GM21786 (cell line): Measurements from ENCODE around the gene MEX3A.
A peak's percentile ranks its signal among the peaks of the same experiment; 100 is the strongest.
"Not testable (repeated sequence)": the region's sequence is repeated elsewhere in the genome, so short reads cannot be mapped to it uniquely, and the experiment has no call there.

Source experiments
- ATAC-seq: cut with Tn5 transposase; IDR thresholded peaks from one replicate; pipeline ENCODE4 v1.9.1; 2021; ENCODE audit not compliant: unreplicated experiment

The MEX3A gene

DNA sequence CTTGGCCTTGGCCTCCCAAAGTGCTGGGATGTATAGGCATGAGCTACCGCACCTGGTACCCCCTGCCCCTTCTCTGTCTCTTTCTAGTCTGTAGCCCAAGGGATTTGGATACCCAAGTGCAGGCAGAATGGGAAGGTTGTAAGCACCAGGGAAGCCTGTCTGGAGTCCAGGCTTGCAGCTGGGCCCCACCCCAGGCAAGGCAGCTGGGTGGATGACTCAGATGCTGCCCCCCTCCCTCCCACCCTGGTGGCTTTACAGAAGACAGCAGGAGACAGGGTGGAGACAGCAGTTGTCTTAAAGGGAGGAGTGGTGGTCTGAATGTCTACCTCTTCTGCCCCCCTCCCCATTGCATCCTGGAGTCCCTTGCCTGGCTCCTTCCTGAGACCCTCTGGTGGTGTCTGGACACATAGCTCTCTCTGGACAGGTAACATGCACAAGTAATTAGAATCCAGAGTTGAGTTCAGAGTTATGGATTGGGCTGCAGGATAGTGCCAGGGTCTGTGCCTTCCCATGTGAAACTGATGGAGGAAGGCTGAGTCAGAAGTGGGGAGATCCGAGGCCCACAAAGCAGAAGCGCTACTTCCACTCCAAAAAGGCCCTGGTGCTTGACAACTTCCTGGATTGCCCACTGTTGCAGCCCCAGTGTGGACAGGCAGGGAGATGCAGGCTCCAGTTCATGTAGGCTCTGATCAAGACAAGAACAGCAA lies 37.4 kb upstream of the MEX3A start:
- no peak for ATAC-seq

DNA sequence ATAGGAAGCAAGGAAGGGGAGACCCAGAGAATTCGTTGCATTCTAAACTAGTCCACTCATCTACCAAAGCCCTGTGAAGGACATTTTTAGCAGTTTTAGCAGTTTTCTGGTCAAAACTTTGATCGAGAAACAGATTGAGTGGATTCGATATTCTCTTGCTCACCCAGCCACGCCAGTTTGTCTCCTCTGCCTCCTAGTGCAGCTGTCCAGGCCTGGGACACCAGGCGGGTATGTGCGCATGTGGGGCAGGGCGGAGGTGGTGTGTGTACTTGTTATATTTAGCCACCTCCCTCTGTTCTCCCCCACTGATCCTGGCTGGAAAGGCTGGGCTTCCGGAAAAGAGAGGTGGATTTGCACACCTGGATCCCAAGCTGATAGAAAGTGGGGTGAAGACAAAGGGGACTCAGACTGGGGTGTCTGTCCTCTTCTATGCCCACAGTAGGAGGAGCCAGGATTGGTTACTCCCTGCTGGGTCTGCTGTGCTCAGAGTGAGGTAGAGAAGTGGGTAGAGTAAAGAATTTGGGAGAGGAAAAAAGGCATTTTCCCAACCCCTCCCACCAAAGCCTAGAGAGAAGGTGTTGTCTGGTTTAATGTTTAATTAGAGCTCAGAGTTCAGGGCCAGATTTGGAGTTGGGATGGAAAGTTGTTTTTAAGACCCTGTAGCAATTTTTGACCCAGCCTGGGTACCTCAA lies 36.1 kb upstream of the MEX3A start:
- ATAC-seq, result no peak

GRCh38 chr1:156117414-156118176 lies 35.3 kb upstream of the MEX3A start:
- ATAC-seq, result no peak

- ATAC-seq, result not testable (repeated sequence)
Measured at GRCh38 chr1:156116731-156117130, 34.5 kb upstream of the MEX3A start.

DNA sequence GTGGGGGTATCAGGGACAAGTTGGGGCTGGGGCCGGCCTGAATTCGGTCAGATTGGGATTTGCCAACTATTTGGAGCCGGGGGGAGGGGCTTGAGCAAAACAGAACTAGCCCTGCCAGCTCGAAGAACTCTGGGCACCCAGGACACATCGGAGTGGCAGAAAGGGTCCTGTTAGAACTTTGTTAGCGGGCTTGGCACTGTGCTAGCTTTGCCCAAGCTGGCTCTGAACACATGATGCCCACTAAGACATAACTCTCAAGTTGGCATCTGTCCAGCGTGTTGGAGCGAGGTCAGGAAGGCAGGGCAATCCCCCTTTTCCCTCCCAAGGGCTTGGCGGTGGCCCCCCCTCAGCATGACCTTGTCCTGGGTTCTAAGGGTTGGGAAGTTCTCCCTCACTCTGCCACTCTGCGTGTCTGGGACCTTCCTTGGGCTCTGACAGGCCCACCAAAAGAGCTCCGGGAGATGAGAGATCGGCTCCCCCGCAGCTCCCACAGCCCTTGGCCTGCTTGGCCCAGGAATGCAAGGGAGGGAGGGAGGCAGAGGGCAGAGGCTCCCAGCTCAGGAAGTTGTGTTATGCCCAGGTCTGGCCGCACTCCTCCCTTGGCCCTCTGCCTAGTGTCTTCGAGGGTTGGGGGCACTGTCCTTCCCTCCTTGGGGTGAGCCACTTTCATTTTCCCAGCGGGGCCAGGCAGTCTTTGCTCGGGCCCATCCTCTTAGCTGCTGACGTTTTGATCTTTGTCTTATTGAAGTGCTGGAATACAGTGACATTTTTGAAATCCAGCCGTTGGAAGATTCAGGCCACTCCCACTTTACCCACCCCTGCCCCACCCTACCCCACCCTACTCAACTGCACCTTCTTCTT lies 33.5 kb upstream of the MEX3A start:
- ATAC-seq, result no peak

DNA sequence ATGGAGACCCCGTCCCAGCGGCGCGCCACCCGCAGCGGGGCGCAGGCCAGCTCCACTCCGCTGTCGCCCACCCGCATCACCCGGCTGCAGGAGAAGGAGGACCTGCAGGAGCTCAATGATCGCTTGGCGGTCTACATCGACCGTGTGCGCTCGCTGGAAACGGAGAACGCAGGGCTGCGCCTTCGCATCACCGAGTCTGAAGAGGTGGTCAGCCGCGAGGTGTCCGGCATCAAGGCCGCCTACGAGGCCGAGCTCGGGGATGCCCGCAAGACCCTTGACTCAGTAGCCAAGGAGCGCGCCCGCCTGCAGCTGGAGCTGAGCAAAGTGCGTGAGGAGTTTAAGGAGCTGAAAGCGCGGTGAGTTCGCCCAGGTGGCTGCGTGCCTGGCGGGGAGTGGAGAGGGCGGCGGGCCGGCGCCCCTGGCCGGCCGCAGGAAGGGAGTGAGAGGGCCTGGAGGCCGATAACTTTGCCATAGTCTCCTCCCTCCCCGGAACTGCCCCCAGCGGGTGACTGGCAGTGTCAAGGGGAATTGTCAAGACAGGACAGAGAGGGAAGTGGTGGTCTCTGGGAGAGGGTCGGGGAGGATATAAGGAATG lies 32.8 kb upstream of the MEX3A start:
- ATAC-seq, result no peak

DNA sequence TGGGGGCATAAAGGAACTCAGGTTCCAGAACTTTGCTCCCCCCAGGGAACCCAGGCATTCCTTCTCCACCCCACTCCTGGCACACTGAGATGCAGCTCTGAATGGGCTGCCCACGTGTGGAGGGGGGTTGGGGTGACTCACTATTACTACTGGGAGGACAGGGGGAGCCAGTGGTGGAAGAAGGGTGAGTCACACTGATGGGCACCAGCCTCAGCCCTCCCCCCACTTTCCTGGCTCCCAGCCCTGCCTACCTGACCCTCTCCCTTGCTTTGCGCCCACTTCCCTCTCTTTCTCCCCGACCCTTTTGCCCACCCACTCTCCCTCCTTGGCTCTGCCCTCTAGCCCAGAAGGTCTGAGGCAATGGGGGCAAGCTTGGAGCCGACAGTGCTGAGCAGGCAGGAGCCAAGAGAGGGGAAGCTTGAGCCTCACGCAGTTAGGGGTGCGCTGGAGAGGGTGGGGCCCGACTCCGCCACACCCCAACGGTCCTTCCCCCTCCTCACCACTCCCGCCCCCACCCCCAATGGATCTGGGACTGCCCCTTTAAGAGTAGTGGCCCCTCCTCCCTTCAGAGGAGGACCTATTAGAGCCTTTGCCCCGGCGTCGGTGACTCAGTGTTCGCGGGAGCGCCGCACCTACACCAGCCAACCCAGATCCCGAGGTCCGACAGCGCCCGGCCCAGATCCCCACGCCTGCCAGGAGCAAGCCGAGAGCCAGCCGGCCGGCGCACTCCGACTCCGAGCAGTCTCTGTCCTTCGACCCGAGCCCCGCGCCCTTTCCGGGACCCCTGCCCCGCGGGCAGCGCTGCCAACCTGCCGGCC lies 32.0 kb upstream of the MEX3A start, which contains the start of gene LMNA:
Gene LMNA, plus strand, starts transcription at position 611 of the 818 bp plus-strand sequence. CDS start 208 bp downstream, outside the sequence.
- ATAC-seq, result peak; percentile 71

DNA sequence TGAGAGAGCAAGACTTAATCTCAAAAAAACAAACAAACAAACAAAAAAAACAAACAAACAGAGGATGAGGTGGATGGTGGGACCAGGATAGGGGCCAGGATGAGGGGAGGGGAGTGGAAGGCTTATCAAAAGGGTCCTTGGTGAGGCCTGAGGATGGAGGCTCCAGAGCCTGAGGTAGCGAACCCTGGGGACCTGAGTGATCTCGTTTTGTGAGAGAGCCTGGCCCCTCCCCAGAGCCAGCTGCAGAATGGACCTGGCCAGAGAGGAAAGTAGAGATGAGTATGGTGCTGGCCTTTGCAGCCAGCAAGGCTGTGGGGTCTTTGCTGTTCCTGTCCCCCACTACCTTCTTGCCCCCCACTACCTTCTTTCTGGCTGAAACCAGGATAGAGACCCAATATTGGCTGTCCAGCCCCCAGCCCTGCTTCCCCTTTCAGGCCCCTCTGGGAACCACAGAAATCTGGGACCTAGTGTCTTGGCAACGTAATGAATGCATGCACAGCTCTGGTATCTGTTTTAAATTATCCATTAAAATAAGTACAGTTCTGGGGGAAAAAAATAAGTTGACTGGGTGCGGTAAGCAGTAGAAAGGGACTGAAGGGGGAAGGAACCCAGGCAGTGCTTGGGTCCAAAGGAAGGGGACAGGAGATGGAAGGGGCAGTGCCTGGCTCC lies 31.2 kb upstream of the MEX3A start:
- no peak for ATAC-seq

DNA sequence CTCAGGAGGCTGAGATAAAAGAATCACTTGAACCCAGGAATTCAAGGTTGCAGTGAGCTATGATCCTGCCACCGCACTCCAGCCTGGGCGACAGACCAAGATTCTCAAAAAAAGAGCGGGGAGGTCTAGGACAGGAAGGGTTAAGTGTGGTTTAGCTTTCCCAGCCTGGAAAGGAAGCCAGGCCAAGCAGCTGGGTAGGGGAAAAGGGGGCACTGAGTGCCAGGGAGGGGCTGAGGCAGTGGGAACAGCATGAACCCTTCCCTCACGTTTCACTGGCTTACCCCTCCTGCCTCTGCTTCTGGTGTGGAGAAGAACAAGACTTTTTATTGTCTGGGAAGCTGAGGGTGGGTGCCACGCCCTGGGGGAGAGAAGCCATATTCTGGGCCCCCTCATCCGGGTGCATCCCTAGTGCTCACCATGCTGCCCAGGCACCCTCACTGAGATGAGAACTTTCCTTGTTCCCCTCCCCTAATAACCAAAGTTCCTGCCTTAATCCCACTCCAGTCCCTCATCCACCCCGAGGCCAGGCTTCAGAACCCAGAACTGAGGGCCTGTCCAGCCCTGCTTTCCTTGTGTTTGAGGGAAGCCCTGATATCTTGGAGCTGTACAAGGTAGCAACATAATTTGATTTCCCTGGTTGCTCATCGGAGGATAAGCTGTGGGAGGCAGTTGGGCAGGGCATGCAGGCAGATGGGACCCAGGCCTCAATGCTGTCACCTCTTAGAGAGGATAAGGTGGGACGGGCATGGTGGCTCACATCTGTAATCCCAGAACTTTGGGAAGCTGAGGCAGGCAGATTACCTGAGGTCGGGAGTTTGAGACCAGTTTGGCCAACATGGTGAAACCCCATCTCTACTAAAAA lies 30.2 kb upstream of the MEX3A start:
- no peak for ATAC-seq

- no peak for ATAC-seq
Measured at GRCh38 chr1:156111355-156111962, 29.2 kb upstream of the MEX3A start.

DNA sequence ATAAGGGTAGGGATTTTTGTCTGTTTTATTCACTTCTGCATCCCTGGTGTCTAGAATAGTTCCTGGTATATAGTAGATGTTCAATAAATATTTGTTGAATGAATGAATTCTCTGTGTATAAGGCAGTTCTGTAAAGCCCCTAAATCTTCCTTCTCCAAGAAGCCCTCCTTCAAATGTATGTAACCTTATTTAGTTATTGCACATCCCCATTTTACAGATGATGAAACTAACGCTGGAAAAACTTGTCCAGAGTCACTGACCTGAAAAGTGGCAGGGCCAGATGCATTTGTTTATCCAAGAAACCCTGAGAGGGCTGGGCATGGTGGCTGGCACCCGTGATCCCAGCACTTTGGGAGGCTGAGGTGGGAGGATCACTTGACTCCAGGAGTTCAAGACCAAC lies 28.0 kb upstream of the MEX3A start:
- ATAC-seq, result no peak

DNA sequence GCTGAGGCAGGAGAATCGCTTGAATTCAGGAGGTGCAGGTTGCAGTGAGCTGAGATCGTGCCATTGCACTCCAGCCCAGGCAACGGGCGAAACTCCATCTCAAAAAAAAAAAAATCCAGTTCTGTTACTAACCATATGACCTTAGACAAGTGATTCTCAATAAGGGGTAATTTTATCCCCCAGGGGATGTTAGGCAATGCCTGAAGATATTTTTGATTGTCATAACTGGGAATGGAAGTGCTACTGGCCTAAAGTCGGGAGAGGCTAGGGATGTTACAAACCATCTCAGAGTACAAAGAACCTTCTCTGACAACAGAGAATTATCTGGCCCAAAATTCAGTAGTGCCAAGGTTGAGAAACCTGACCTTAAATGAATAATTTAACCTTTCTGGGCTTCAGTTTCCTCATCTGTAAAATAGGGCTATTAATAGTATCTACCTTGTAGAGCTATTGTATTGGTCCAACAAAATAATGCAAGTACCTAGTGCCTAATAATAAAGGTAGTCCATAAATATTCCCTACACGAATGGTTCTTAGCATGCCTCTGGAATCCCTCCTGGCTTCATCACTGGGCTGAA lies 26.5 kb upstream of the MEX3A start:
- ATAC-seq, result no peak

GRCh38 chr1:156108057-156108456 lies 25.8 kb upstream of the MEX3A start:
- ATAC-seq, result no peak

- no peak for ATAC-seq
Measured at GRCh38 chr1:156106624-156107488, 24.6 kb upstream of the MEX3A start.

- no peak for ATAC-seq
Measured at GRCh38 chr1:156104861-156105832, 22.9 kb upstream of the MEX3A start.
